Keratinocyte (primary cell): Measurements from ENCODE around the gene NCS1. TPM values are rescaled to one million over a fixed set of nuclear protein-coding genes. Genes with fewer than 3 reads are reported as not detected.

ENCODE experiments used
- DNase-seq: peaks from one replicate; pipeline ENCODE4 v3.0.0-alpha.2; 2011; ENCODE audit warnings: low read depth, missing footprints, low spot score
- FAIRE-seq: peaks from 2 replicates; lab custom pipeline; 2011; peaks lifted over from hg19 to GRCh38; lab: Jason Lieb, UNC
- H2AFZ ChIP-seq: 2 replicates; pipeline ENCODE4 v1.6.0; 2012; ENCODE audit warnings: low read length, control low read depth, inconsistent platforms; ENCODE audit not compliant: control insufficient read depth
- H3K27ac ChIP-seq: 2 replicates; pipeline ENCODE4 v1.5.1; 2011; ENCODE audit warnings: low read length; ENCODE audit not compliant: control insufficient read depth, insufficient read depth
- H3K27me3 ChIP-seq: 3 replicates; pipeline ENCODE4 v1.6.0; 2011; ENCODE audit warnings: low read length; ENCODE audit not compliant: control insufficient read depth, insufficient read depth; ENCODE audit errors: extremely low read depth
- H3K36me3 ChIP-seq, 2 experiments: 2 replicates in 1 of 2; 3 replicates in 1 of 2; pipeline ENCODE4 v1.5.1; 2011; ENCODE audit warnings: low read length in 2 of 2, mild to moderate bottlenecking in 1 of 2; ENCODE audit not compliant: control insufficient read depth in 2 of 2, insufficient read depth in 2 of 2; ENCODE audit errors: extremely low read depth in 1 of 2
- H3K4me1 ChIP-seq: 3 replicates; pipeline ENCODE4 v1.5.1; 2011; ENCODE audit warnings: low read length; ENCODE audit not compliant: control insufficient read depth, insufficient read depth; ENCODE audit errors: extremely low read depth
- H3K4me2 ChIP-seq: 3 replicates; pipeline ENCODE4 v1.6.0; 2011; ENCODE audit warnings: low read depth, low read length; ENCODE audit not compliant: control insufficient read depth, insufficient read depth; ENCODE audit errors: extremely low read depth
- H3K4me3 ChIP-seq, 3 experiments: fragments of 200-600 bp in 1 of 3; sonication (generic) in 1 of 3; 2 replicates in 2 of 3; 3 replicates in 1 of 3; pipeline ENCODE4 v1.5.1; 2011 to 2016; ENCODE audit warnings: low read length in 3 of 3, mild to moderate bottlenecking in 3 of 3, control low read depth in 2 of 3, inconsistent platforms in 1 of 3, low read depth in 1 of 3, mixed read lengths in 1 of 3, mixed run types in 1 of 3, moderate library complexity in 1 of 3; ENCODE audit not compliant: control insufficient read depth in 2 of 3, insufficient read depth in 2 of 3; ENCODE audit errors: extremely low read depth in 1 of 3
- H3K79me2 ChIP-seq: 2 replicates; pipeline ENCODE4 v1.6.0; 2012; ENCODE audit warnings: low read length; ENCODE audit not compliant: control insufficient read depth, insufficient read depth
- H3K9ac ChIP-seq: 3 replicates; pipeline ENCODE4 v1.6.0; 2011; ENCODE audit warnings: low read length; ENCODE audit not compliant: control insufficient read depth, insufficient read depth; ENCODE audit errors: extremely low read depth
- H3K9me1 ChIP-seq: 3 replicates; pipeline ENCODE4 v1.6.0; 2011; ENCODE audit warnings: low read length; ENCODE audit not compliant: control insufficient read depth, insufficient read depth; ENCODE audit errors: extremely low read depth
- H3K9me3 ChIP-seq: 2 replicates; pipeline ENCODE4 v1.5.1; 2012; ENCODE audit warnings: low read depth, low read length; ENCODE audit not compliant: control insufficient read depth
- H4K20me1 ChIP-seq: 3 replicates; pipeline ENCODE4 v1.6.0; 2011; ENCODE audit warnings: low read length; ENCODE audit not compliant: control insufficient read depth, insufficient read depth; ENCODE audit errors: extremely low read depth
- EZH2 ChIP-seq: IDR thresholded peaks from one replicate; pipeline ENCODE4 v1.6.1; 2012; ENCODE audit warnings: inconsistent platforms, mild to moderate bottlenecking, low read length, moderate library complexity
- dilution Hi-C: fragments of 300-500 bp; cut with MboI; formaldehyde crosslinking; loops from one replicate; pipeline ENCODE4 v1.7.0; 2020; ENCODE audit warnings: low sequenced_read_pairs; ENCODE audit not compliant: extremely low pct_ligation_motif_present
- polyA plus RNA-seq, 5 experiments: library from polyadenylated mRNA; depleted of rRNA in 3 of 5; stranded (reverse) in 3 of 5; stranded (forward) in 1 of 5; unstranded in 1 of 5; fragments of >200 nt; gene quantifications; 1 replicate in 1 of 5; 2 replicates in 3 of 5; 3 replicates in 1 of 5; pipeline versions ENCODE4 v1.2.1 to v1.2.3, GENCODE V29; 2011 to 2012; ENCODE audit warnings: missing spikeins in 2 of 5, low read depth in 1 of 5, low replicate concordance in 1 of 5
- TF ChIP-seq, protein P1 (sequence below), 3 experiments: IDR thresholded peaks in 1 of 3; conservative IDR thresholded peaks in 1 of 3; optimal IDR thresholded peaks in 1 of 3; 2 replicates in 2 of 3; 3 replicates in 1 of 3; pipeline versions ENCODE3 to v1.5.1; 2011; ENCODE audit warnings: low read length in 3 of 3, mild to moderate bottlenecking in 3 of 3, moderate library complexity in 2 of 3, control low read depth in 1 of 3, inconsistent platforms in 1 of 3; ENCODE audit not compliant: insufficient read depth in 2 of 3; ENCODE audit errors: extremely low read depth in 1 of 3

Gene NCS1
- polyA plus RNA-seq, 1 donor (not counting 4 experiments of a cell fraction or from before 2014, with no cell fraction given) = 49.1 TPM

DNA sequence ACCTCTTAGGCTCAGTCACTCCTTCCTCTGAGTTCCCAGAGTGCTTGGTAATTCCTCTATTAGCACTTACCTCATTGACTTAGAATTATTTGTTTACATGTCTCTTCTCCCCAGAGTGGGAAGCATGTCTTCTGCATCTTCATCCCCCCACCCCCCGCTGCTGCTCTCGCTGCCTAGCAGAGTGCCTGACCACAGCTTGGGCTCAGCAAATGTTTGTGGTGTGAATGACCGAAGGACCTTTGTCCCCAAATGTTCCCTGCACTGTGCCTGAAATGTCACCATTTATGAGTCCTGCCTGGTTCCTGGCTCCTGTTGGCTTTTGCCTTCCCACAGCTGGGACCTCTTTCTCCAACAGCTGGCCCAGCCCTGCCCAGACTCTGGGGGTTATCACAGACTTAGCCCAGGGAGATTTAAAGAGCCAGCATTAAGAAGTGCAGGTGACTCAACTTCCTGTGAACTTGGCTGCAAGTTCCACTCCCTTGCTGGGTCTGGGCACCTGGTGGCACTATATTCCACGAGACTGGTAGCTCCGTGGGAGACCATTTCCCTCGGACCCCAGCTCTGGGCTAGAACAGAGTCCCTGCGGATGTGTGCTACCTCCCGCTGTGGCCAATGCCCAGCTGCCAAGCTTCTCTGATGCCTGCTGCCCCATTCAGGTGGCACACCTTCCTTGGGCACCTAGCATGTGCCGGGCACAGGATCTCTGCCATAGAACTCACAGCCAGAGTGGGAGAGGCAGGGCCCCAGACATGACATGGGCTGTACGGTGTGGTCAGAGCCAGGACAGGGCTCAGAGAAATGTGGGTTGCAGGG lies 91.6 kb downstream of the NCS1 start:
- dilution Hi-C loops = no loop called here

DNA sequence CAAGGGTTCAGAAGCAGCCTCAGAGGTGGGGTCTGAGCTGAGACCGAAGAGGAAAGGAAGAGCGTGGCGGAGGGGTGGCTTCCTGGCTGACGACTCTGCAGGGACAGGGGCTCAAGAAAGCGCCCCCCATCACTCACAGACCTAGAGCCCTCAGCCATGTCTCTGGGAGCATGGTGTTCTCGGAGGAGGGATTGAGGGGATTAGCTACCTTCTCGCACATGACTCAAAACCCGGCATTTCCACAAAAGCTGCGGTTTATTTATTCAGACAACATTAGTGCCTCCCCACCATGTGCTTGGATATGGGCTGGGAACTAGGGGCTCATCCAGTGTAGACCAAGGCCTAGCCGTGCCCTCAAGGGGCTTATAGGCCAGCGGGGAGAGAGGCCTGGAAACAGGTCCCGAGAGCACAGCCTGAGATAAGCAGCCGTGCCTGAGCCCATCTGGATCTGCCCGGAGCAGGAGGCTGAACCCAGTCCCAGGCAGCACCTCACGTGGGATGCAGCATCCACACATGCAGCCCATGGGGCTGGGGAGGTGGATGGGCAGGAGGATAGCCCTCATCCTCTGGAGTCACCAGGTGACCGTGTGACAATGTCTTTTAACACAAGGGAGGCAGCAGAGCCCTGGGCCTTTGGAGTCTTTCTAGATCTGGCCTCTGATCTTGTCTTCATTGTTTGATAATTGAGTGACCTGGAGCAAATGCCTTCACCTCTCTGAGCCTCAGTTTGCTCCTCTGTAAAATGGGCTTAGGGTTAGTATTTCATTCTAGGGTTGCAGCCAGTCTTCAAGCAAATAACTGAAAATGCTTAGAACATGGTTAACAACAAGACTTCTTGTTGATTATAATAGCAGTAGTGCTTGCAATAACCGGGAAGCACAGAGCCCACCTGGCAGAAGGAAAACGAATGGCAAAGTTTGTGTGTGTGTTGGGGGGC lies 92.5 kb downstream of the NCS1 start:
- no peak overlapping the region for H2AFZ ChIP-seq
- no peak overlapping the region for H3K4me3 ChIP-seq
- dilution Hi-C loops = no loop called here
- H3K9ac ChIP-seq = no peak overlapping the region
- H3K27ac ChIP-seq = no peak overlapping the region
- no peaks in the 10 kb centered on the region for H3K4me1 ChIP-seq
- no peaks in the 10 kb centered on the region for H3K9me3 ChIP-seq
- H3K79me2 ChIP-seq = no peaks in the 10 kb centered on the region
- peaks cover 72% of the 10 kb centered on the region for H3K27me3 ChIP-seq
- no peaks in the 10 kb centered on the region for H3K36me3 ChIP-seq
- no peaks in the 10 kb centered on the region for H3K9me1 ChIP-seq
- FAIRE-seq = no peak
- TF ChIP-seq, protein P1, sequence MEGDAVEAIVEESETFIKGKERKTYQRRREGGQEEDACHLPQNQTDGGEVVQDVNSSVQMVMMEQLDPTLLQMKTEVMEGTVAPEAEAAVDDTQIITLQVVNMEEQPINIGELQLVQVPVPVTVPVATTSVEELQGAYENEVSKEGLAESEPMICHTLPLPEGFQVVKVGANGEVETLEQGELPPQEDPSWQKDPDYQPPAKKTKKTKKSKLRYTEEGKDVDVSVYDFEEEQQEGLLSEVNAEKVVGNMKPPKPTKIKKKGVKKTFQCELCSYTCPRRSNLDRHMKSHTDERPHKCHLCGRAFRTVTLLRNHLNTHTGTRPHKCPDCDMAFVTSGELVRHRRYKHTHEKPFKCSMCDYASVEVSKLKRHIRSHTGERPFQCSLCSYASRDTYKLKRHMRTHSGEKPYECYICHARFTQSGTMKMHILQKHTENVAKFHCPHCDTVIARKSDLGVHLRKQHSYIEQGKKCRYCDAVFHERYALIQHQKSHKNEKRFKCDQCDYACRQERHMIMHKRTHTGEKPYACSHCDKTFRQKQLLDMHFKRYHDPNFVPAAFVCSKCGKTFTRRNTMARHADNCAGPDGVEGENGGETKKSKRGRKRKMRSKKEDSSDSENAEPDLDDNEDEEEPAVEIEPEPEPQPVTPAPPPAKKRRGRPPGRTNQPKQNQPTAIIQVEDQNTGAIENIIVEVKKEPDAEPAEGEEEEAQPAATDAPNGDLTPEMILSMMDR (optimal IDR thresholded peaks at IDR 0.05 in 1 of 3, IDR thresholded peaks at IDR 0.05 in 1 of 3, conservative IDR thresholded peaks at IDR 0.05 in 1 of 3; ENCODE audit: extremely low read depth in 1 of 3, insufficient read depth in 2 of 3, low read length in 3 of 3) = no peak
- no peak for TF ChIP-seq EZH2
- DNase-seq = no peak
- no peak overlapping the region for H3K4me2 ChIP-seq
- H4K20me1 ChIP-seq = no peaks in the 10 kb centered on the region

More for the DNA sequence above, 91.6 kb downstream of the NCS1 start:
- H3K4me2 ChIP-seq = no peak overlapping the region
- H3K9me1 ChIP-seq = no peaks in the 10 kb centered on the region
- no peaks in the 10 kb centered on the region for H3K4me1 ChIP-seq
- H3K36me3 ChIP-seq = no peaks in the 10 kb centered on the region
- no peak overlapping the region for H3K9ac ChIP-seq
- no peak for FAIRE-seq
- no peak for DNase-seq
- H3K79me2 ChIP-seq = no peaks in the 10 kb centered on the region
- H3K9me3 ChIP-seq = no peaks in the 10 kb centered on the region
- TF ChIP-seq EZH2 = no peak
- TF ChIP-seq, protein P1 (optimal IDR thresholded peaks at IDR 0.05 in 1 of 3, IDR thresholded peaks at IDR 0.05 in 1 of 3, conservative IDR thresholded peaks at IDR 0.05 in 1 of 3; ENCODE audit: extremely low read depth in 1 of 3, insufficient read depth in 2 of 3, low read length in 3 of 3) = peak in 2 of 3 experiments; percentile 31 to 57
- peaks cover 70% of the 10 kb centered on the region for H3K27me3 ChIP-seq
- no peak overlapping the region for H3K4me3 ChIP-seq
- H4K20me1 ChIP-seq = no peaks in the 10 kb centered on the region
- no peak overlapping the region for H3K27ac ChIP-seq
- H2AFZ ChIP-seq = no peak overlapping the region
